Astrocyte of the cerebellum (primary cell): ENCODE data around the gene DPF1.
A peak's percentile ranks its signal among the peaks of the same experiment; 100 is the strongest.

Experiments
- DNase-seq: peaks from one replicate; pipeline ENCODE4 v3.0.0-alpha.2; 2011; ENCODE audit warnings: low read depth
- H3K4me3 ChIP-seq: 2 replicates; pipeline ENCODE4 v1.5.1; 2011; ENCODE audit warnings: mild to moderate bottlenecking, low read depth, low read length, moderate library complexity
- in situ Hi-C: cut with HindIII; loops from 2 replicates; pipeline ENCODE4 v1.10.0; 2017; ENCODE audit warnings: low sequenced_read_pairs
- TF ChIP-seq, protein P1 (sequence below): IDR thresholded peaks from 2 replicates; pipeline ENCODE4 v1.5.1; 2012; ENCODE audit warnings: low read length, low read depth, moderate library complexity, mild to moderate bottlenecking; ENCODE audit errors: missing control alignments

The DPF1 gene

DNA sequence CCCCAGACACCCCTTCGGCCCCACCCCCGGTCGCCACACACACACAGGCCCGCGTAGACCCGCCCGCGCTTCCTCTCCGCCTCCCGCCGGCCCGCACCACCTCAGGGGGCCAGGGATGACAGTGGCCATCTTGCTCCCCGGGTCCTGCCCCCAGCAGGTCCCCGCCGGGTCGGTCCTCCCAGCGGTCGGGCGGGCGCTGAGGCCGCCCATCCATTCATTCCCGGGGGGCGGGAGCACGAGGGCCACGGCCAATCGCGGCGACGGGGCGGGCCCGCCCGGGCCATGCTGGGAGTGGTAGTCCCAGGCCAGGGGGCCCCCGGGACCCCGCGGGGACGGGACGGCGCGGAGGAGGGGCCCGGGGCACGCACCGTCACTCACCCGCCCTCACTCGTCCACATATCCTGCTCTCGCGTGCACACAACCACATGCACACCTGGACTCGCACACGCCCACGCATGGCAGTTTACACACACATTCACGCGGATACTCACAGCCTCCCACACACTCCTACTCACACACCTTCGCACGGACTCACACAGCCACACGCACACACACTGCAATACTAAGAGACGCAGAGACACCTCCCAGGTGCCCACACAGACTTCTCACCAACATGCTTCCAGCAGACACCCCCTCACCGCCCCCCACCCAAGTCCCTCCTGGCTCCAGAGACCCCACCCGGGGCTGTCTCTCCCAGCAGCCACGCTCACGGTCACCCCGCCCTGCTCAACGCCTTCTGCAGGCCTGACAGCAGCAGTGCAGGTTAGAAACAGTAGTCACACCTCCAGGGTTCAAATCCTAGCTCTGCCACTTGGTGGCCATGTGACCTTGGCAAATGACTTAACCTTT, at the start of gene DPF1:
Gene DPF1, minus strand, starts transcription at position 209 of the 849 bp plus-strand sequence. Its CDS starts 80 bp downstream, at position 129.
- in situ Hi-C loops, result no loop called here
- peak within 1 kb of the TSS; percentile 63 for H3K4me3 ChIP-seq
- DNase-seq, result no peak
- TF ChIP-seq, protein P1, sequence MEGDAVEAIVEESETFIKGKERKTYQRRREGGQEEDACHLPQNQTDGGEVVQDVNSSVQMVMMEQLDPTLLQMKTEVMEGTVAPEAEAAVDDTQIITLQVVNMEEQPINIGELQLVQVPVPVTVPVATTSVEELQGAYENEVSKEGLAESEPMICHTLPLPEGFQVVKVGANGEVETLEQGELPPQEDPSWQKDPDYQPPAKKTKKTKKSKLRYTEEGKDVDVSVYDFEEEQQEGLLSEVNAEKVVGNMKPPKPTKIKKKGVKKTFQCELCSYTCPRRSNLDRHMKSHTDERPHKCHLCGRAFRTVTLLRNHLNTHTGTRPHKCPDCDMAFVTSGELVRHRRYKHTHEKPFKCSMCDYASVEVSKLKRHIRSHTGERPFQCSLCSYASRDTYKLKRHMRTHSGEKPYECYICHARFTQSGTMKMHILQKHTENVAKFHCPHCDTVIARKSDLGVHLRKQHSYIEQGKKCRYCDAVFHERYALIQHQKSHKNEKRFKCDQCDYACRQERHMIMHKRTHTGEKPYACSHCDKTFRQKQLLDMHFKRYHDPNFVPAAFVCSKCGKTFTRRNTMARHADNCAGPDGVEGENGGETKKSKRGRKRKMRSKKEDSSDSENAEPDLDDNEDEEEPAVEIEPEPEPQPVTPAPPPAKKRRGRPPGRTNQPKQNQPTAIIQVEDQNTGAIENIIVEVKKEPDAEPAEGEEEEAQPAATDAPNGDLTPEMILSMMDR, result no peak

DNA sequence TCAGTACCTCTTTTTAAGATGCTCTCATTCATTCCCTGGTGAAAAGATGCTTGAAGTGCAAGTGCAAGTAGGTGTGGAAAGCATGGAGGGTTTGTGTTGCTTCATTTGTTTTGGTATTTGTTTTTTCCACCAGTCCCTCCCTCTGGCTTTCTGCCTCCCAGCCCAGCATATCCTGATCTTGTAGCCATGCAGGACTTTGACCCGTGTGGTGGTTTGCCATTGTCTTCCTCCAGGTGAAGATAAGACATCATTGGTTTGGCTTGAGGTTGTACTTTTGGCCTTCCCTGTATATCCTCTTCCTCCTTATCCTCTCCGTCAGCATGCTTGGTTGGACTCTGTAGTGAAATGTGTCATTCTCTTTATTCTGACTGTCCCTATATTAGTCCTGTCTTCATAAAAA, 49.5 kb upstream of the DPF1 start:
- no peak for DNase-seq
- in situ Hi-C loops, result no loop called here
- TF ChIP-seq, protein P1, result no peak
- no peak overlapping the region for H3K4me3 ChIP-seq

DNA sequence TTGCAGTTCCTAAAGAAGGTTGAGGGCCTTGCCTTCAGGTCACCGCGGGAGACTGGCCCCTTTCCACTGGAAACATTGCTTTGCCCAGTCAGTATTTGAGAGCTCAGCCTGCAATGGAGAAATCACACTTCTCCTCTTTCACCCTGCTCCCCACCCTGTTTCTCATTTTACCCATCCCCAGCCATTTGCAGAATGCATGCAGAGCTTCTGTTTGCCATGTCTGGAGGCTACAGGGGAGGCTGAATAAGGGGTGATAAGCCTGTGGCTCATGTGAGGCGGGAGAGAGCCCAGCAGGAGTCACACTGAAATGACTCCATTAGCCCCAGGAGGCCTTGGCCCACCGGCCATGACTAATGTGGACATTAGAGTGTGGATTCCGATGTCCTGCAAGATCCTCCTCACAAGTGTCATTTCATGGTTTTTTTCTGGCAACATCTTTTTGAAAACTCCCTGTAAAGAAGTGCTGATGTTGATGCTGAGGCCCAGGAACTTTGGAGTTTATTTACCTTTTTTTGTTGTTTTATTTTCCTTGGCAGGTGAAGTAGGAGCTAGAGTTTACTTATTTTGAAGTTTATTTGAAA, 46.7 kb upstream of the DPF1 start:
- H3K4me3 ChIP-seq, result no peak overlapping the region
- in situ Hi-C loops, result no loop called here
- DNase-seq, result peak; percentile 34
- TF ChIP-seq, protein P1, result no peak

DNA sequence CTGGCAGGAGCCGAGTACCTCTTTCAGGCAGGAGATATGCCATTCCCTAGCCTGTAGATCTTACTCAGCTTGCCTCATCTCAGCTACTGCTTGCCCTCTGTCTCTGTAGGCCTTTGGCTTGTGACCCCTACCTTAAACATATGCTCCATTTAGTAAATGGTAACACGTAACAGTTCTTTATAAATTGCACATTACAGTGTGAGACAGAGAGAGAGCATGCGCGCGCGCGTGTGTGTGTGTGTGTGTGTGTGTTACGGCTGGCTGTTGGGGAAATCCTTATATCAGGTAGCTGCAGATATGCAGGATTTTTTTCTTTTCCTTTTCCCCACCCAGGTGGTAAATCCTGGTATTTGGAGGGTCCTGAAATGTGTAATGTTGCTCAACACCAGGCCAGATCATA, 44.5 kb upstream of the DPF1 start:
- DNase-seq, result no peak
- no peak overlapping the region for H3K4me3 ChIP-seq
- TF ChIP-seq, protein P1, result no peak
- in situ Hi-C loops, result no loop called here

DNA sequence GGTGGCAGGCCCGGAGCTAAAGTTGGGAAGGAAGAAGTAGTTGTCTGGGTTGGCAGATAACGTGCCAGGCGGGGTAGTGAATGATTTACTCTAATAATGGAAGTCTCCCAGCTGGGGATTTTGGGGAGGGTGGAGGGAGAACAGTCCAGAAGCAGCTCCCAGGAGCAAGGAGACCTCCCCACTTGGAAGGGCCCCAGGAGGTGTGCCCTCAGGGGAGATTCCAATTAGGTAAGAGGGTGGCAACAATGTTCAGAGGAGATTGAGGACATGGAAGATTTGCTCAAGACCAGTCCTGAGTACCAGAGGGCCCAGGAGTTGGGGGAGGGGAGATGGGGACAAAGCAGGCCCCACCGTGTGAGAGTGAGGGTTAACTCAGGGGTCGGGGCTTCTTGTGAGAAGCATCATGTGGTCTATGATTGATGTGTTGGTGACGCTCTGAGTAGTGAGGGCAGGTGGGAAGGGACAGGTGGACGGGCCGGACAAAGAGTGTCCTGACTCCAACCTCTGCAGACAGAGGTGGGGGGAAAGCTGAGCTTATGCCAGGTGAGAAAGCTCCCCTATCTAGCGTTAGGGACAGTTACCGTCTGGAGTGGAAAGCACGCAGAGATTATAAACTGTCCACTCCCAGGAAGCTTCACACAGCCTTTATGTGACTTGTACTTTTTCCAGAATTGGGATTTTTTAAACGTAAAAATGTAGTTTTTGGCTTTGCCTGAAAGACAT, 43.9 kb upstream of the DPF1 start:
- H3K4me3 ChIP-seq, result no peak overlapping the region
- no peak for DNase-seq
- TF ChIP-seq, protein P1, result no peak
- in situ Hi-C loops, result no loop called here

DNA sequence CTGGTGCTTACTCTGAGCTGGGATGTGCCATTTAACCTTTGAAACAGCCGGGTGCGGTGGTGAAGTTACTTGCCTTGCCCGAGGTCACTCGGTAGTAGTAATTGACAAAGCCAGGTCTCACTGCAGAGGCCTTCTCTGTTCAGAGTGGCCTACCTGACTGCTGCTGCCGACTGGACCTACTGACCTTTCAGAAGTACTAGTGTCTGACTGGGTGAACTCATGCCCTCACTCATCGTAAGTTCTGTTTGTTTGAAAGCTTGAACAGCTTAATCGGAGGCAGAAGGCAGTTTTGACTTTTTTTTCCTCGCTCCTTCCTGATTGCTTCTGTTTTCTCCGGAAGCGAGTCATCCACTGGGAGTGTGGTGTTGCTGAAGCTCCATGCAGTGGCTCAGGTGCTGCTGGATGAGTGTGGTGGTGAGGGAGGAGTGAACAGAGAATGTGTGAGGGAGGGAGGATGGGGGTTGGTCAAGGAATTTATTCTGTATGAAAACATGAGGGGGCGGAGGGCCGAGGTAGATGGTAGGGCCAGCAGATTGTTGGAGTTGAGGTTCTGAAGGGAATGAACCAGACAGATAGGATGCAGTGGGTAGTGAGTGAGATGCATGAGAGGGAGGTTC, 43.1 kb upstream of the DPF1 start:
- in situ Hi-C loops, result no loop called here
- no peak overlapping the region for H3K4me3 ChIP-seq
- DNase-seq, result no peak
- TF ChIP-seq, protein P1, result no peak
